ENCODE measurements around the gene GRIA3.

DNA sequence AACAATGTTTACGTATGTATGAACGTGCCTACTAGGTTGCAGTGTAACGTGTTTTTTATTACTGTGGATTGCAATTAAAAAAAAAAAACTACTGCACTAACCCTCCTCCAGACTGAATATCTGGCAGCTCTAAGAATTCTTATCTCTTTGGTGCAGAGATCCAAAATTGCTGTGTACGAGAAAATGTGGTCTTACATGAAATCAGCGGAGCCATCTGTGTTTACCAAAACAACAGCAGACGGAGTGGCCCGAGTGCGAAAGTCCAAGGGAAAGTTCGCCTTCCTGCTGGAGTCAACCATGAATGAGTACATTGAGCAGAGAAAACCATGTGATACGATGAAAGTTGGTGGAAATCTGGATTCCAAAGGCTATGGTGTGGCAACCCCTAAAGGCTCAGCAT is 280.6 kb downstream of the GRIA3 start:
- TF ChIP-seq, protein P1, sequence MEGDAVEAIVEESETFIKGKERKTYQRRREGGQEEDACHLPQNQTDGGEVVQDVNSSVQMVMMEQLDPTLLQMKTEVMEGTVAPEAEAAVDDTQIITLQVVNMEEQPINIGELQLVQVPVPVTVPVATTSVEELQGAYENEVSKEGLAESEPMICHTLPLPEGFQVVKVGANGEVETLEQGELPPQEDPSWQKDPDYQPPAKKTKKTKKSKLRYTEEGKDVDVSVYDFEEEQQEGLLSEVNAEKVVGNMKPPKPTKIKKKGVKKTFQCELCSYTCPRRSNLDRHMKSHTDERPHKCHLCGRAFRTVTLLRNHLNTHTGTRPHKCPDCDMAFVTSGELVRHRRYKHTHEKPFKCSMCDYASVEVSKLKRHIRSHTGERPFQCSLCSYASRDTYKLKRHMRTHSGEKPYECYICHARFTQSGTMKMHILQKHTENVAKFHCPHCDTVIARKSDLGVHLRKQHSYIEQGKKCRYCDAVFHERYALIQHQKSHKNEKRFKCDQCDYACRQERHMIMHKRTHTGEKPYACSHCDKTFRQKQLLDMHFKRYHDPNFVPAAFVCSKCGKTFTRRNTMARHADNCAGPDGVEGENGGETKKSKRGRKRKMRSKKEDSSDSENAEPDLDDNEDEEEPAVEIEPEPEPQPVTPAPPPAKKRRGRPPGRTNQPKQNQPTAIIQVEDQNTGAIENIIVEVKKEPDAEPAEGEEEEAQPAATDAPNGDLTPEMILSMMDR (IDR thresholded peaks at IDR 0.05; ENCODE audit: low read length) = no peak
- no peak for TF ChIP-seq EZH2 (IDR thresholded peaks at IDR 0.05; ENCODE audit: borderline replicate concordance, low read length)
